AML-193 (cell line): Measurements from ENCODE around the gene DCXR.

Source experiments
- DNase-seq, 2 experiments: peaks; one replicate each; lab custom pipeline; 2025; lab: John Stamatoyannopoulos, UW

DCXR gene

GRCh38 chr17:82011617-82012187 lies 25.8 kb downstream of the DCXR start:
- DNase-seq = no peak

- DNase-seq = no peak
Observed at GRCh38 chr17:82010575-82011525, 26.6 kb downstream of the DCXR start.

- DNase-seq = no peak
Observed at GRCh38 chr17:82009413-82009812, 28.1 kb downstream of the DCXR start.

- no peak for DNase-seq
Observed at GRCh38 chr17:82008941-82009405, 28.5 kb downstream of the DCXR start.

GRCh38 chr17:82008258-82008940 lies 29.1 kb downstream of the DCXR start:
- DNase-seq = no peak

- DNase-seq = no peak
Observed at GRCh38 chr17:82007495-82008257, 29.8 kb downstream of the DCXR start.

- no peak for DNase-seq
Observed at GRCh38 chr17:82007228-82007494, 30.3 kb downstream of the DCXR start.

- DNase-seq = no peak
Observed at GRCh38 chr17:82006468-82007227, 30.8 kb downstream of the DCXR start.

GRCh38 chr17:82005701-82006348 lies 31.7 kb downstream of the DCXR start:
- no peak for DNase-seq

GRCh38 chr17:82004517-82005455 lies 32.7 kb downstream of the DCXR start:
- DNase-seq = no peak

- DNase-seq = no peak
Observed at GRCh38 chr17:82003411-82004381, 33.8 kb downstream of the DCXR start.

- no peak for DNase-seq
Observed at GRCh38 chr17:82001571-82002056, 35.9 kb downstream of the DCXR start.

- no peak for DNase-seq
Observed at GRCh38 chr17:82000803-82001570, 36.5 kb downstream of the DCXR start.

- no peak for DNase-seq
Observed at GRCh38 chr17:81999976-82000802, 37.3 kb downstream of the DCXR start.

- DNase-seq = no peak
Observed at GRCh38 chr17:81999587-81999975, 37.9 kb downstream of the DCXR start.

GRCh38 chr17:81998691-81999438 lies 38.6 kb downstream of the DCXR start:
- no peak for DNase-seq
